KOPT-K1 (cell line): ENCODE data around the gene FAM131C.

Experiments
- H3K27ac ChIP-seq: fragments of 200-600 bp; sonication (generic); 2 replicates; pipeline ENCODE4 v1.5.1; 2016; ENCODE audit warnings: antibody characterized with exemption, mild to moderate bottlenecking, low read depth, low read length; ENCODE audit not compliant: poor library complexity, severe bottlenecking
- H3K36me3 ChIP-seq: fragments of 200-600 bp; sonication (generic); 2 replicates; pipeline ENCODE4 v1.5.1; 2017; ENCODE audit warnings: antibody characterized with exemption, mild to moderate bottlenecking, low read length, moderate library complexity; ENCODE audit not compliant: insufficient read depth
- H3K9me3 ChIP-seq: fragments of 200-600 bp; sonication (generic); 2 replicates; pipeline ENCODE4 v1.5.1; 2017; ENCODE audit warnings: antibody characterized with exemption, low read length, mild to moderate bottlenecking; ENCODE audit not compliant: insufficient read depth, poor library complexity, severe bottlenecking

Gene FAM131C

DNA sequence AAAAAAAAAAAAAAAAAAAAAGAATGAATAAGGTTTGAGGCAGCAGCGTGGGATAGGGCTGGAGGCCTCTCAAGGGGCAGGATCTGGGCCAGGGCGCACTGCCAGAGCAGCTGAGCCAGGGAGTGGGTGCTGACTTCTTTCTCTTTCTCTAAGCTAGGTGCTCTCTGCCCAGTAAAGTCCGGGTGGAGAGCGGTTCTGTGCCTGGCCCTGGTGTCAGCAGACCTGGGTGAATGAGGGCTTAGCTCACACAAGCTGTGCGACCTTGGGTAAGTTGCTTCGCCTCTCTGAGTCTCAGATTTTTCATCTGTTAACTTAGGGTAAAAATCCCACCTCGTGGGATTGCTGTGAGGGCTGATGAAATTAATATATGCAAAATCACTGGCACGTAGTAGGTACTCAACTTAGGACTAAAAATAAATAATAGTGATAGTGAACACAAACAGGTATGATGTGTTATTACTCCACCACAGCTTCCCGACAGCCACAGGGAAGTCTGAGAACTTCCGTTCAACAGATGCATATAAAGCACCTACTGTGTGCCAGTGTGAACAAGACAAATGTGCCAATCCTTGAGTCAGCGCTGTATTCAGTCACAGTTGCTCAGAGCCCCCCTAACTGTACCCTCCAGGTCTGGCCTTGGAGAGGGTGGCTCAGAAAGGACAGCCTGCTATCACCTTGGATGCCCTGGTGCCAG lies 2.0 kb upstream of the FAM131C start:
- Histone ChIP-seq H3K27ac (no peak overlapping the region), H3K36me3 (no peaks in the 10 kb centered on the region), H3K9me3 (no peaks in the 10 kb centered on the region)

GRCh38 chr1:16074217-16074616 lies 766 bp upstream of the FAM131C start:
- H3K27ac ChIP-seq: no peak overlapping the region
- H3K9me3 ChIP-seq: no peaks in the 10 kb centered on the region
- H3K36me3 ChIP-seq: no peaks in the 10 kb centered on the region

GRCh38 chr1:16072616-16073484 lies 601 bp downstream of the FAM131C start:
- no peaks in the 10 kb centered on the region for H3K9me3 ChIP-seq
- no peaks in the 10 kb centered on the region for H3K36me3 ChIP-seq
- H3K27ac ChIP-seq: no peak overlapping the region

- H3K27ac ChIP-seq: no peak overlapping the region
- H3K36me3 ChIP-seq: no peaks in the 10 kb centered on the region
- H3K9me3 ChIP-seq: no peaks in the 10 kb centered on the region
Measured at GRCh38 chr1:16072095-16072494, 1.4 kb downstream of the FAM131C start.

- Histone ChIP-seq H3K27ac (no peak overlapping the region), H3K36me3 (no peaks in the 10 kb centered on the region), H3K9me3 (no peaks in the 10 kb centered on the region)
Measured at GRCh38 chr1:16071614-16072013, 1.8 kb downstream of the FAM131C start.

DNA sequence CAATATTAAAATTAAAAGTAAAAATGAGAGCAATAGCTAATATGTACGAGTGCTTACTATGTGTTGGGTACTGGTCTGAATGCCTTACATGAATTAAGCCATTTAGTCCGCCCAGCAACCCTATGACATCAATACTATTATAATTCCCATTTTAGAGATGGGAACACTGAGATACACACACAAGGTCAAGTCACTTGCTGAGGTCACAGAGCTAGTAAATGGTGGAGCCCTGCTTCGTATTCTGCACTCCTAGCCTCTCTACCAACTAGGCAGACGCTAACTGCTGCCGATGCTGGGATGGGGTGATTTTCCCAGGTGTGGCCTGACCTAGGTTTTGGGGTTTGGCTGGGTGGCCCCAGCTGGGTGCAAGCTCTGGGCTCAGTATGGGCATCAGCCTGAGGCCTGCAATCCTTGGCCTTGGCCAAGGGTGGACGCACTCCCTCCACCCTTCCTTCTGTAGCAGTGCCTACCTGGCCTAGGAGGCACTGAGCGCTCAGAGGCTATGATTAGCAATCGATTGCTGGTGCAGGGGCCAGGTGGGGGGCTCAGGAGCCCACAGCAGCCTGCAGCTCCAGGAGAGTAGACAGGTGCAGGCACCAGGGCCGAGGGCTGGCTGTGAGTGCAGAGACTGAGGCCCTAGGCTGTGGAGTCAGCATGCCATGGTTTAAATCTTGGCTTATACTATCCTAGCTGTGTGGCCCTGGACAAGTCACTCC lies 2.7 kb downstream of the FAM131C start:
- H3K36me3 ChIP-seq: no peaks in the 10 kb centered on the region
- no peaks in the 10 kb centered on the region for H3K9me3 ChIP-seq
- H3K27ac ChIP-seq: no peak overlapping the region

DNA sequence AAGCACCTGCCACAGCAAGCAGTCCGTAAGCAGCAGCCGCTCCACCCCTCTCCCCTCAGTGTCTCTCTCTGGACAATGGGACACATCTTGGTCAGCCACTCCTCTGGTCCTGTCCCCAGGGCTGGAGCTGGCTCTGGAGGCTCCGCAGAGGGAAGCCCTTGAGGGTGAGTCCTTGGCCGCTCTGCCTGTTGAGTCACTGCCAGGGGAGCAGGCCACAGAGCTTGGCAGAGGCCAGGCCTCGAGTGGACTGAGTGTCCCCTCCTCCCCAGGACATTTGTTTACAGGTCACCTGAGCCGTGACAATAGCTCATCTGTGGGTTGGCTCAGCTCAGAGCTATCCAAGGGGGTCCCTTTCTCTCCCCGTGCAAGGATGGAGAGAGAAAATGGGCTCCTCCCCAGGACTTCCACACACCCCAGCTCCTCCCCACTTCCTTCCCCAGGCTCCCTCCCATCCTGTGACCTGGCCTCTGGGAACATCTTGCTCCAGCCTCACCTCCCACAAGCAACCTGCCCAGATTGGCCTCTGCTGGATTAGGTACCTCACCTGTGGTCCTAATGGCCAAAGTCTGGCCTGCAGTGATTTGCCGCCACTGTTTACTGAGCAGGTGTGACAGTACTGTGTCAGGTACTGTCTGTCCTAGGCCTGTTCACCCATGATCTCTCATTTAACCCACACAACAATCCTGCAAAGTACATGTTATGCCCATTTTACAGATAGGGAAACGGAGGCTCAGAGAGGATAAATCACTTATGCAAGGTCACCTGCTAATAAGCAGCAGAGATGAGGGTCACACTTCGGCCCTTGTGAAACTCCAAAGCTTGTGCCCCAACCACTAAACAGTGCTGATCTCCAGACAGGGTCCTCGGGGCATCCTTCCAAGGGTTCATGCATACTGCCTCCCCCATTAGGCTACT lies 4.8 kb downstream of the FAM131C start:
- Histone ChIP-seq H3K36me3 (no peaks in the 10 kb centered on the region), H3K27ac (no peak overlapping the region), H3K9me3 (no peaks in the 10 kb centered on the region)

GRCh38 chr1:16067933-16068332 lies 5.5 kb downstream of the FAM131C start:
- Histone ChIP-seq H3K36me3 (no peaks in the 10 kb centered on the region), H3K27ac (no peak overlapping the region), H3K9me3 (no peaks in the 10 kb centered on the region)

DNA sequence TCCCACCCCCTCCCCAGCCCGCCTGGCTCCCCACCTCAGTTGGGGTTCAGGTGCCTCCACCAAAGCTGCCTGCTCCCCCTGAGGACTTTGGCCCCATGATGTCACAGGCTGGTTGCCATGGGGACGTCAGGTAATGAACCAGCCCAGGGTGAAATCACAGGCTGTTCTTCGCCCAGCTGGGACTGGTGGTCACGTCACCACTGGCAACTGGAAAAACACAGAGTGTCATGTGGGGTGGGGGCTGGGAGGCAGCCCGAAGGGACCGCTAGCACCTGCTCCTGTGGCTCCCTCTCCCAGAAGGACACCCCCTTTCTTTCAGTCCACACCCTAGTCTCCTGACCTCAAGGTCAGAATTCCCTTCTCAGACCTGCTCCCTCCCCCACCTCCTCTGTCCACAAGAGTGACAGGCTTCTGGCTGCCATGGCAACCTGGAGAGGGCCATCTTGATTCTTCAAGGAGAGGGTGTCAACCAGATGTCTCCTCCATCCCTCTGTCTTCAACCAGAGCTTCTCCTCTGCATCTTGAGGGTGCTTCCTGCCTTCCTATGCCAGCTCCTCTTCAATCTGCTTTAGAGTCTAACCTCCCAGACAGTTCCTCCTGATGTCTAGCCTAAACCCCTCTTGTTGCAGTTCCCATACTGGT lies 6.2 kb downstream of the FAM131C start:
- Histone ChIP-seq H3K9me3 (no peaks in the 10 kb centered on the region), H3K27ac (no peak overlapping the region), H3K36me3 (no peaks in the 10 kb centered on the region)

- H3K36me3 ChIP-seq: no peaks in the 10 kb centered on the region
- H3K27ac ChIP-seq: no peak overlapping the region
- no peaks in the 10 kb centered on the region for H3K9me3 ChIP-seq
Measured at GRCh38 chr1:16066245-16066644, 7.2 kb downstream of the FAM131C start.

- Histone ChIP-seq H3K27ac (no peak overlapping the region), H3K9me3 (no peaks in the 10 kb centered on the region), H3K36me3 (no peaks in the 10 kb centered on the region)
Measured at GRCh38 chr1:16065269-16065576, 8.2 kb downstream of the FAM131C start.

DNA sequence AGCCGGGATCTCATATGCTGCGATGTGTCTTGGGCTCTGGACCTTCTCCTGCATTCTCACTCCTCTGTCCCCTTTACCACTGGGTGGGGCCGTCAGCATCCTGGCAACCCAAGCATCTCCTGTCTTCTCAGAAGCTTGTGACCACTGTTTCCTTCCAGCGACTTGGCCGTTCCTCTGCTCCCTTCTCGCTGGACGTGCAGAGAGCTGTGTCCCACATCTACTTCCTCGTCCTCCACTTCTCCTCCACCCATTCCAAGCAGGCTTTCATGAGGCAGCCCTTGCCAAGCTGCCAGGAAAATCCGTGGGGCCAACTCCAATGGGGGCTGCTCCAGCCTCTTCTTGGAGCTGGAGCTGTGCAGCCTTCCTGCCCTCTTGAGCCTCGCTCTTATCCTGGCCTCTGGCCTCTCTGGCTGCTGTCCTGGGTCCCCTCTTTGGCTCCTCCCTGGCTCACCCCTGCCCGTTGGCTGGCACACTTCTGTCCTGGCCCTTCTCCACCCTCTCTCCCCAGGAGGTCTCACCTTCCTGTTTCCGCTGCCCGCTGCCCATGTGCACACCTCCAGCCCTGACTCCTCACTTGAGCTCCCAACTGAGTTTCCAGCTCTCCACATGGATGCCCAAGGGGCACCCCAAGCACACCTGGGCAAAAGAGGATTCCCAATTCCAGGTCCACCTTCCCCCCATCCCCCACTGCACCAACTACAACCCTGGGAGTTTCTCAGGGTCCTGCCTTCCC lies 8.7 kb downstream of the FAM131C start:
- H3K9me3 ChIP-seq: no peaks in the 10 kb centered on the region
- H3K36me3 ChIP-seq: no peaks in the 10 kb centered on the region
- no peak overlapping the region for H3K27ac ChIP-seq

GRCh38 chr1:16063921-16064320 lies 9.5 kb downstream of the FAM131C start:
- Histone ChIP-seq H3K36me3 (no peaks in the 10 kb centered on the region), H3K9me3 (no peaks in the 10 kb centered on the region), H3K27ac (no peak overlapping the region)
